ENCODE measurements around the gene RFESD.

DNA sequence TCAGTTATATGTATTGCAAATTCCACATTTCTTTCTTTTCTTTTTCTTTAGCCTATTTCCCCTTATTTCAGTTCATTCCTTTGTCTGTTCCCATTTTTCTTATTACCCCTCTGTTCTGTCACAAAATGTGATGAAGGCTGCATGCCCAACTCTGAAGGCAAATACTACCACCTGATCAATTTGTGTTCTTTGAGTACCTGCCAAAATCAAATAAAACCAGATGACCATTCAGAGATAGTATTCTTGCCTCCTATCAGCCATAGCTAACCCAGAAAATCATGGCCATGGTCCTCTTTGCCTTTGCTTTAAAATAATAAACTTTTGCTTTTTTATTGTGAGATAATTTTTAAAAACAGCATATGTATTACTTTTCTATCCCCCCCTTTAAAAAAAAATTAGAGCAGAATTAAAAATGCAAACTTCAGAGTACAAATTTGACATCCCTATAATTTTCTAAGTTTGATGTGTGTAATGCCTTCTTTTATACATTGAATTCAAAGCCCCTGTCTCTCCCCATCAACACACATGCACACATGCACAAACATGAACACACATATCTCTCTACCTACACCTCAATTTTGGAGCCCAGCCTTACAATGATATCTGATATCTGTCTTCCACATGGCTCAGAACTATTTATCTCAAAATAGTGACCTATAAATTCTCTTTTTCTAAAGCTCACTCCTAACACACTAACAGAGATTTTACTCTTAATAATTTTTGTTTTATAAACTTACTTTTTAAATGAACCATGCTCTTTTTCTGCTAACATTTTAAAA lies 3.5 kb downstream of the RFESD start:
- TF ChIP-seq POLR2A (IDR thresholded peaks at IDR 0.05; ENCODE audit: low read depth, low read length) (no peak), TAF1 (IDR thresholded peaks at IDR 0.05; ENCODE audit: borderline replicate concordance, low read depth, low read length) (no peak)
